Erythroblast (primary cell): Measurements from ENCODE around the gene CPEB4.

Experiments used
- DNase-seq, 2 experiments: peaks; one replicate each; lab custom pipeline; 2025; lab: John Stamatoyannopoulos, UW
- GATA1 ChIP-seq: IDR thresholded peaks from 2 replicates; pipeline ENCODE4 v1.6.1; 2011; ENCODE audit warnings: low read depth, mild to moderate bottlenecking, control low read depth, low read length, moderate library complexity
- POLR2A ChIP-seq: IDR thresholded peaks from 2 replicates; pipeline ENCODE4 v1.6.1; 2011; ENCODE audit warnings: mild to moderate bottlenecking, low read length

The CPEB4 gene

DNA sequence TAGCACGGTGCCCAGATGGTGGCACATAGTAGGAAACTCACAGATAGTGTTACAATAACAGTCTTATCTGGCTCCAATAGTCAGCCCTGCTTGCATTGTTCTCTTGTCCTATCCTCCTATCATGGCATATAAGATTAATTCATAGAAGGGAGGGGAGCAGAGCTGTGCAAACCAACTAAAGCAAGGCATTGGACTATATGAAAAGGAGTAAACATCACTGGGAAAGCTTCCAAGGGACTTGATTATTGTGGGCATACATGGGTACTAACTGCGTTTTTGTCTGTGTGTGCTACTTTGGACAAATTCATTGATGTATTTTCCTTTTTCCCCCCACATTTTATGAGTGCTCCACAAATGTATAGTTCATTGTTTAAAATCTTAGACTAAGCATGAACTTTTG, 57.0 kb downstream of the CPEB4 start:
- no peak for TF ChIP-seq POLR2A
- no peak for TF ChIP-seq GATA1
- DNase-seq: no peak

DNA sequence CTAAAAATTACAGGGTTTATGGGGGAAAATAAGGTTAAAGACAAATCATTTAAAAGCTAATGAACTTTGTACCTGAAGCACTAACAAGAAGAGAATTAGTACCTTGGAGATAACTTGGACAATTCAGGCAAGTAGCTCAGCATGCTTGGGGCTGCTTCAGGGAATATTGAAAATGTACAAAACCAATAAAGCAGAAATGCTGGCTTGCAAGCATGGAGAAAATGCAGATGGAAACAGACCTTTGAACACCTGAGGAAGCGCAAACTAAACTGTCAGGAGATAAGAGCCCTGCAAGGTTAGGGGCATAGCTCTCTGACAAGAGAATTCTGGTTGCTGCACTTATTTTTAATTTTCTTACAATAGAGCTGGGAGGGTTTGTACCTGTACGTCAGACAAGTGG, 58.2 kb downstream of the CPEB4 start:
- TF ChIP-seq POLR2A (no peak), GATA1 (no peak)
- no peak for DNase-seq

DNA sequence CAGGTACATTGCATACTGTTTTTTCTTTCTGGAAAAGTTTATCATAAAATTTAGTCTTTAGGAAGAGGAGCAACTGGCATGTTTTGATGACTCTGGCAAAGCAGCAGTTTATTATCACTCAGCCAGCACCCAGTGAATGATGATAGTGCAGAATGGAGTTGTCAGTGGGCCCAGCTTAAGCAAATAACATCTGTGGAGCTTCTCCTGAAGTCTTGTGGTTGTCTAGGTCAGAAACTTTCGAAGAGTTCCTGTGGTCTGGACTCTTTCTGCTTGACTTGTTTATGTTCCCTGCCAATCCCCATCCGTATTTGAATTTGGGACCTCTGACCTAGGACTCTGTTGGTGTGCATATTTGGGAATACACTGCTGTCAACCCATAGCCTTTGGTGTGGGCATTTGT, 62.7 kb downstream of the CPEB4 start:
- peak; percentile 66 to 72 for DNase-seq
- TF ChIP-seq POLR2A (no peak), GATA1 (no peak)

DNA sequence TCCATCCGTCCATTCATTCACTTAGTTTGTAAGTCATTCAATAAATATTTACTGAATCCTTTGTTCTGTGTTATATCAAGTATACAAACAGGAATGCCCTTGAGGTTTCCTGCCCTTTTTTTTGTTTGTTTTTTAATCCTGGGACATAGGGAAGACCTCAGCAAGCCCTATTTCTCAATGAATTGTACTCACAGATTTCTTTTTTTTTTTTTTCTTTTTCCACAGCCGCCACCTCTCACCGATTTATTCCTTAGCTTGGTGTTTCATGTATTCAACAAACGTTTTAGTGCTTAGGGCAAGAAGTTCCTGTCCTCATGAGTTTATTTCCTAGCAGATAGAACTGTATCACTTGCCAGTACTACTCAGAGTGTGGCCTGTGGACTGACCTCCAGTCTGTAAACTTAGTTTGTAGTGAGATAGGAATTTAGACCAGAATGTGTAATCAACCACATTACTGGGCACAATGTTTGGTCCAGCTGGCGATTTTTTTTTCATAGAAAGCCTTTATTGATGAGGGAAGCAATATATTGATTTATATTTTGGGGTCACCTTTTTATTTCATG, 65.5 kb downstream of the CPEB4 start:
- DNase-seq: no peak
- TF ChIP-seq GATA1: no peak
- no peak for TF ChIP-seq POLR2A

DNA sequence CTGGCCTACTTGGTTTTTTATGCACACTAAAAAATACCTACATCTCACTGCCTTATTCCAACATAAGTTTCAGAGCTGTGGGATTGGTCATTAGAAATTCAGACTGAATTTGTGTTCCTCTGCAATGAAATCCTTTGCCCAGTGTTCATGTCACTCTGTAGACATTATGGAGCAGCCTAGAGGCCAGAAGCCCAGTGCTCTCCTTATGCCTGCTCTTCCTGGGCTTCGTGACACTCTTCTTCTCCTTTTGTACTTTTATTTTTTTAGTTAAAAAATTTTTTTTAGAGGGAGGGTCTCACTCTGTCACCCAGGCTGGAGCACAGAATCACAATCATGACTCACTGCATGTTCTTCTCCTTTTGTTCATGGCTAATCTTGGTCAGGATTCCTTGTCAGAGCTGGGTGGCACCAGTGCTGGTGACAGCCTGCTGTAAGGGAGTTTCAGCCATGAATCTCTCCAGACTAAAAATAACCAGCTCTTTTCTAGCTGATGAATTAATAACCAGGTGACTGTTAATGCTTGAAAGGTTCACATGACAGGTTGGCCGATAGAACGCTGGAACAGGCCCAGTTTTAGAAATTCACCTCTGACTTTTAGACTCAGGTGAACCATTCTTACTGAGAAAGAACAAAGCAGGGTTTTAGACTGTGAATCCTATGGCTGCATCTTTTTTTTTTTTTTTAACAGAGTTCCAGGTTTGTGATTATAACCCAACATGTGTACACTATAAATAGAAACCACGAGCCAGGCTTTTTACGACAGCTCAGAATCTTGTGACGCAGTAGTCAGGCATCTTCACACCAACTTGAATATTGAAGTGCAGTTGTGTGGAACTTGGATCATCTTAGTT, 66.7 kb downstream of the CPEB4 start:
- no peak for DNase-seq
- TF ChIP-seq GATA1 (no peak), POLR2A (no peak)

DNA sequence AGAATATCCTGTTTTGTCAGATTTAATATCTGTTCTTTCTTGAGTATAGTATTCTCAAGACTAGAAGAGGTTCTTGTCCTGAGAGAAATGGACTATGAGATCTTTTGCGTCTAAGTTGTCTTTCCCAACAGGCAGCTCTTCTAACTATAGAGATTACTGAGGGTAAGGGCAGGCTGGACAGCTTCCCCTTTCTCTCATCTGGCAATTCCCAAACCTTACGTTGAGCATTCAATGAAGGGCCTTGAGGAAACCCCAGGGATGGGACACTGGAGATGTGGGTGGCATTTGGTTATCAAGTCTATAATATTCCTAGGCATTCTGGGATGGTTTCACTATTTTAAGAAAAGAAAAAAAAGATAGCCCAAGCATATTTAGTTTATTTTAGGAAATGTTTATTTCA, 72.8 kb downstream of the CPEB4 start:
- DNase-seq: no peak

DNA sequence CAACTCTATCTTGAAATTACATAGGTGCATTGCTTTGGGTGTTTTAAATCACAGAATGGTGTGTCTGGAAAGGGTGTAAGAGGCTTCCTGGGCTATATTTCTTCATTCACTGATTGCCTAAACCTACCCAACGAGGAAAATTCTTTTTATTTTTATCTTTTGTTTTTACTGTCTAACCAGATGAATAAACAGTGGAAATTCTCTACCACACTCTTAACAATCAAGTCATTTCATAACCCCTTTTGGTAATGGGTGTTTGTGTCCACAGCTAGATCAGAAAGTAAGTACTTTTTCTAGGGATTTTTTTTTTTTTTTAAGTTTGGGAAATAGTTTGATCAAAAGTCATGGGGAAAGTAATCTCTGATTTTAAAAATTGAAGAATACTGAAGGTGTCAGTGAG, 73.3 kb downstream of the CPEB4 start:
- DNase-seq: no peak
- TF ChIP-seq GATA1: no peak
- TF ChIP-seq POLR2A: no peak

More for the DNA sequence above, 72.8 kb downstream of the CPEB4 start:
- TF ChIP-seq POLR2A (no peak), GATA1 (no peak)

DNA sequence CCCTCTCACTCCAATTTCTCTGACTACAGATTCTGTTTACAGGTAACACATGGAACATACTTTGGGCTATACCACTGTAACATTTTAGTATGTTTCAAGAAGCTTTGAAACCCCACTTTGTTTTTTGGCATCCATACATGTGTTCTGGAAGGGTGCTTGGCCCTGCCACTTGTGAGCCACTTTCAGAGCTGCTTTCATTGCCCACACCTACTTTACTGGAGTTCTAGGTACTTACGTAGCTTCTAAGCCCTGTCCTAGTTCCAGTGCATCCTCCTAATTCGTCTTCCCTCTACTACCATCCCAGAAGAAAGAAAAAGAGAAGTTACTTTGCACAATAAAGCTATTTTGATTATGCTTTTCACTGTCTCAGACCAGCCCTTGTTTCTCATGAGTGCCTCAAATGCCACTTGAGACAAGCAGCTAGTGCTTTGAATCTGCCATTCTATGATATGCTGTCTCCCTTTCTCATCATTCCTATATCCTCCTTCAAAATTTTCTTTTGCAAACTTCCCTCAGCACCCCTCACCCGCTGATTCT, 74.4 kb downstream of the CPEB4 start:
- TF ChIP-seq GATA1 (no peak), POLR2A (no peak)
- no peak for DNase-seq

DNA sequence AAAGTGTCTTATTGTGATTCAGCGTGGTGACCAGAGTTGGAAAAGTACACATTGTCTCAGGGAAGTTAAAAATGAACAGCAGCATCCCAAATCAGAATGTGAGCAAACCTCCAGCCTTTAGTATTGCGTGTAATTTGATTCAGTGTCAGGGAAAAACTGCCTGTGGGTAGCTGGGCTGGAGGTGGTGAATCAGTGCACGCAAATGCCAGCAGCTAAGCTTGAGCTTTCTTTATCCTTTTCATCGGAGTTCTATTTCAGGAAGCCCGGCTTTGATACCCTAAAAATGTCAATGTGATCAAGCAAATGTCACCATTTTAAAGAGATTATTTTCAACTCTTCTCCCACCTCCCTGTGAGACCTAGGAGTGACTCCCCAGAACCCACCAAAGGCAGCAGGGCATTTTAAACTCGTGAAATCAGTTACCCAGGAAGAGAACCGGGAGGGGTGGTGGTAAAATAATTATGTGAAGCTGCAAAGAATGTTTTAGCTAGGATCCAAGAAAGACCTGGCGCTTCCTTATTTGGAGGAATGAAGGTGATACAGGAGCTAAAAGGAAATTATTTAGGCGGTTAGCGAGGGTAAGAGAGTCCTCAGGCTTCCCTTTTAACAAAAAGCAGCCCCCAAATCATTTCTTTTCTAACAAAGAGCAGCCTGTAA, 75.2 kb downstream of the CPEB4 start:
- no peak for DNase-seq
- TF ChIP-seq GATA1: no peak
- no peak for TF ChIP-seq POLR2A

DNA sequence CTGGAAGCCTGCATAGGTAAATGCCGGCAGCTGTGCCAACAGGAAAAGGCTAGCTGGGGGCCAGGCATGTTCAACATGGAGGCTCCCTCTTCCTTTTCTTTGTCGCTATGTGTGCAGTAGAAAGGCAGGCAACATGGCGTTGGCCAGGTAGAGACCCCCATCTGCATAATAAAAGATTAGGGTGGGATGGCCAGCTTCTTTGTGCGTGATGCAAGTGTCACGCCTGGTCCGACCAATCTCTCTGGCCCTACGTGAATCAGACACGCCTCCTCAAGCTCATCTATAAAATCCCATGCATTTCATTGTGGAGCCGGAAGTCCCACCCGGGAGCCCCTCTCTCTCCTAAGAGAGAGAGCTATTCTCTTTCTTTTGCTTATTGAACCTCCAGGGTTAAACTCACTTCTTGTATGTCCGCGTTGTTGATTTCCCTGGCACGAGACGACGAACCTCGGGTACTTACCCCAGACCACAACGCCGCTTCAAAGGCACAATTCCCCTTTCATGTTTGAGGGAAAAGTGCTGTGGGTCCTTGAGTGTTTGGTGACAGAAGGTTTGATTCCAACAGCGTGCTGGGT, 75.8 kb downstream of the CPEB4 start:
- peak in 1 of 2 experiments; percentile 33 for DNase-seq
- TF ChIP-seq GATA1 (no peak), POLR2A (no peak)

DNA sequence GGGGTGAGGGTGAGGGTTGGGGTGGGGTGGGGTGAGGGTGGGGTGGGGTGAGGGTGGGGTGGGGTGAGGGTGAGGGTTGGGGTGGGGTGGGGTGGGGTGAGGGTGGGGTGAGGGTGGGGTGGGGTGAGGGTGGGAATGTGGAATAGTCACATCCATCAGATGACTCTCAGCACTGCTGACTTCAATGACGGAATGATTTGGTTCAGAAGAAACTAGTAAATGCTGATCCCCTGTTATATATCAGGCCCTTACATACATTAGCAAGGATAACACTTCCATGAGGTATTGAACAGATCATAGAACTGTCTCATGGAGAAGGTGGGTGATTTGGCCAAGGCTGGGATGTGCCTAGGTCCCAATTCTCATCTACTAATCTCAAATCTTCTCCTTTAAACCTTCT, 76.4 kb downstream of the CPEB4 start:
- DNase-seq: no peak
- TF ChIP-seq GATA1 (no peak), POLR2A (no peak)

DNA sequence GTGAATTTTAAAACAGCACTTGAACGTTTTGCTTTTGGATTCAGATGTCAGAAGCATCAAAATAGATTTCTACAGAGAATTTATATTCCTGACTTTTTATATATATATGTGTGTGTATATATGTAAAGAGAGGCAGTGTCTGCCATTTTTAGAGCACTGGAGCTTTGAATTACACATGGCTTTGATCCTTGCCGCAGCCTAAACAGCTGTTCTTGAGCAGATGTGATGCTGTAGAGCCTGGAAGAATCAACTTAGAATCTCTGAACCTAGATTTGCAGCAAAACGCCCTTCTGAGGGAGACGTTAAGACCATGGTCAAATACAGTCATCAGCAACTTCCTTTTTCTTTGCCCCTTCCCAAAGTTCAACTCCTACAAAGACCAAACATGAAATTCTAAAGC, 79.1 kb downstream of the CPEB4 start:
- TF ChIP-seq POLR2A: no peak
- TF ChIP-seq GATA1: no peak
- DNase-seq: no peak

DNA sequence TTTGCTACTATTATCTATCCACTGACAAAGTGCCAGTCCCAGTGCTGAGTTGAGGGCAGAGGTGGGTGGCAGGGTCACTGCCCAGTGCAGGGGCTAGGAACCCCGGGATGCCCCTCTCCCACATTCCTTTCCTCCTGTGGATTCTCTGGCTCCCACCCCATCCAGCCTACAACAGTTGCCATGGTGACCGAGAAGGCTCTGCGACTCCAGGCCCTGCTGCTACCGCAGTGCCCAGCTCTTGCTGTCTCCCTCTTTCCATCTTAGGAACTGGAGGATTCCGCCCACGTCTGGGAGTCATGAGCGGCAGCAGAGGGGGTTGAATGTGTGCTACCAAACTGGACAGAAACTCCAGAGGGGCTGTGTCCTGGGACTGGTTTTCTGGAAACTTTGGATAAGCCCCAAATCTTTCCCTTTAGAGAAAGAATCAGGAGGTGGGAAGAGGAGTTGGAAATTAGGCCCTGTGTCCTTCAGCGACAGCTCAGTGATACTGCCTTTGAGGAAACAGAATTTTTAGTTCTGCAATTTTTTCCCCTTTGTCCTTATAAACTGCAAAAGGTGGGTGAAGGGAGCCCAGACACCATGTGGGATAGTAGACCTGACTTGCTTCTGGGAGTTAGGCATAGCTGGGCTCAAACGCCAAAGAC, 80.1 kb downstream of the CPEB4 start:
- no peak for TF ChIP-seq POLR2A
- no peak for TF ChIP-seq GATA1
- DNase-seq: no peak
